Spinal cord (tissue), 10 donors: Measurements from ENCODE around the gene ZNF688. TPM values are rescaled to one million over a fixed set of nuclear protein-coding genes. Genes with fewer than 3 reads are reported as not detected.
"Not testable (repeated sequence)": the region's sequence is repeated elsewhere in the genome, so short reads cannot be mapped to it uniquely, and the experiment has no call there.

Source experiments
- DNase-seq, 6 donors: peaks; one replicate each; pipeline versions ENCODE4 v3.0.0 to v3.0.0-alpha.2; 2013 to 2015; ENCODE audit warnings: low spot score in 6 of 6, low read depth in 4 of 6
- H3K27ac ChIP-seq: one replicate; pipeline ENCODE4 v1.5.1; 2013; ENCODE audit warnings: low read depth, low read length, control low read depth
- H3K27me3 ChIP-seq: one replicate; pipeline ENCODE4 v1.6.1; 2013; ENCODE audit warnings: low read length; ENCODE audit not compliant: control insufficient read depth, insufficient read depth
- H3K36me3 ChIP-seq: one replicate; pipeline ENCODE4 v1.6.1; 2013; ENCODE audit warnings: low read length; ENCODE audit not compliant: control insufficient read depth, insufficient read depth
- H3K4me1 ChIP-seq: one replicate; pipeline ENCODE4 v1.6.1; 2013; ENCODE audit warnings: low read length; ENCODE audit not compliant: control insufficient read depth, insufficient read depth
- H3K4me3 ChIP-seq: one replicate; pipeline ENCODE4 v1.5.1; 2013; ENCODE audit warnings: low read depth, low read length, control low read depth
- H3K9me3 ChIP-seq: one replicate; pipeline ENCODE4 v1.6.1; 2013; ENCODE audit warnings: low read length; ENCODE audit not compliant: control insufficient read depth, insufficient read depth
- WGBS: methylation state at CpG from one replicate; pipeline ENCODE4 v1.1.5; 2013; ENCODE audit warnings: missing lambda C conversion rate; ENCODE audit not compliant: insufficient coverage; 5-methylcytosine and 5-hydroxymethylcytosine counted together
- polyA plus RNA-seq, 2 donors: library from polyadenylated mRNA; unstranded; fragments of 120-200 nt; gene quantifications; one replicate each; pipeline ENCODE4 v1.2.1, GENCODE V29; 2013; ENCODE audit not compliant: insufficient read length in 2 of 2
- total RNA-seq, 2 donors: library from RNA; depleted of rRNA in 1 of 2; stranded (reverse); fragments of 120-200 nt in 1 of 2; fragments of >200 nt in 1 of 2; gene quantifications; one replicate each; pipeline versions ENCODE4 v1.2.3 to v1.2.4, GENCODE V29; 2013 to 2014
- donor health status: healthy.

Gene ZNF688
- total and polyA plus RNA-seq, 4 donors: 4.5 to 23.0 (median 20.9) TPM

DNA sequence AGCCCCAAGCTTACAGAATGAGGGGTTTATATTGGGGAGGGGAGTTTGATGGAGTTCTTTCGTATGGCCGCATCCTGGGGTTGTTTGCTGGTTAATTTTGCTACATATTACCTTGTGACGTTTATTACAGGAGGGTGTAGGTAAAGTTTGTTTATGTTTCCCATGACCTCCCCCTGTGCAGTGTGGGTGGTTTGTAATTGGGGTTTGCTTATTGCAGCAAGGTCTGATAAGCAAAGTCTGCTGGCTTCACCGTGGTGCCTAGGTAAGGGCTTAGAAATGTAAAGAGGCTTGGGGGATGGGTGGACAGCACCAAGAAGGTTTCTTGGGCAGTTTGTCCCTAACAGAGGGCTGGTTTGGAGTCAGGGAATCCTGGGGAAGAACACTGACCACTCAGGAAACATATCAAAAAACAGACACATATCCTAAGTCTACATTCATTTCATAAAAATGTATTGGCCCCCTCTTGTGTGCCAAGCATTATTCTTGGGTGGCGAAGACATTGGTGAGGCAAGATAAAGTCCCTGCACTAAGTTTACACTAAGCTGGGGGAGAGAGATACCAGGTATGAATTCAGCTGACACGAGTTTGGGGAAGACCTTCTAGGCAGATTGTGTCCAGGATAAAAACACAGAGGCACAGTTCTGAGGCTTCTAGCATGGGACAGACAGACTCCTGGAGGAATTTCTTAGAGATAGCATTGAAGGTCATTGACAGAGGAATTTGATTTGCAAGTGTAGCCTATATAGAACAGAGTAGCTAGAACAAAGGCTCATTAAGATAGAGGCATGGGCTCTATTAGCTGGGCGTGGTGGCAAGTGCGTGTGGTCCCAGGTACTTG lies 22.9 kb downstream of the ZNF688 start:
- peaks cover 11% of the 10 kb centered on the region for H3K36me3 ChIP-seq
- no peak for DNase-seq
- H3K4me3 ChIP-seq: no peak overlapping the region
- no peaks in the 10 kb centered on the region for H3K4me1 ChIP-seq
- H3K27ac ChIP-seq: no peak overlapping the region
- no peaks in the 10 kb centered on the region for H3K9me3 ChIP-seq
- H3K27me3 ChIP-seq: no peaks in the 10 kb centered on the region
- WGBS: 73% methylated on average over 7 of the region's 8 CpGs

DNA sequence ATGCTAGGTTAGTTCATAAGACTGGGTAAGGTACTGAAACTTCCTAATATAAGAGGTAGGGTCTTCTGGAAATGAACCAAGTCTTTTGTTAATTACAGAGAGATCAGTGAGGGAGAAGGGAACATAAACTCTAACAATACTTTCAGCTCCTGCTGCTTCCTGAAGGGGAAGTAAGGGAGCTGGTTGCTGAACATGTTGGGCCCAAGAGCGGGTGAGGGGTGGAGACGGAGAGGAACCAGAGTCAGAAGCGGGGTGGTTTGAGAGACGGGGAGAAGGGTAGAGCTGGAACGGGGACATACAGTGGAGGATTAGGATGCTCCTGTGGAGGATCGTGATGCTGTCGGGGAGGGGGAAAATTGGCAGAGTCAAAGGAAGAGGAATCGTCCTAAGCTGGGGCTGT lies 25.4 kb downstream of the ZNF688 start:
- no peaks in the 10 kb centered on the region for H3K36me3 ChIP-seq
- no peak for DNase-seq
- no peak overlapping the region for H3K27ac ChIP-seq
- WGBS: 83% methylated on average over 8 of the region's 8 CpGs
- no peak overlapping the region for H3K4me3 ChIP-seq
- H3K4me1 ChIP-seq: no peaks in the 10 kb centered on the region
- H3K27me3 ChIP-seq: no peaks in the 10 kb centered on the region
- no peaks in the 10 kb centered on the region for H3K9me3 ChIP-seq

DNA sequence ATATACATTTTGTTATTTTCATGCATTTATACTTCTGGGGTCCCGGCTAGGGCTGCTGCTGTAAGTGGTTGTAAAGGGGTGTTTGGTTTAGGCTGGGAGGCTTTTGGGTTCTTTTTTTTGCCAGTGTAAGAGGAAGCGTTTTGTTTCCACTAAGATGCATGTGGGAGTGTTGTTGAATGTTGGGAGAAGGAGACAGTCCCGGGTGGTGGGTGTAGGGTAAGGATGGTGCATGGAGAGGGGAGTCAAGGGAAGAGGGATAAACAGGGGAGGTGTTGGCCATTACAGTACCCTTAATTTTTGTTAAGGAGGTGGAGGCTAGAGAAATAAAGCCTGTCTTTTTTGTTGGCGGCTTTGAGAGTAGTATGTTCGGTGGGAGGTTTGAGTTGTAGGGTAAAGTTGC lies 28.4 kb downstream of the ZNF688 start:
- Histone ChIP-seq H3K4me1 (no peaks in the 10 kb centered on the region), H3K27ac (no peak overlapping the region), H3K9me3 (no peaks in the 10 kb centered on the region), H3K27me3 (no peaks in the 10 kb centered on the region), H3K36me3 (peaks cover 6% of the 10 kb centered on the region), H3K4me3 (no peak overlapping the region)
- no peak for DNase-seq
- 78% methylated on average over 5 of the region's 5 CpGs for WGBS

DNA sequence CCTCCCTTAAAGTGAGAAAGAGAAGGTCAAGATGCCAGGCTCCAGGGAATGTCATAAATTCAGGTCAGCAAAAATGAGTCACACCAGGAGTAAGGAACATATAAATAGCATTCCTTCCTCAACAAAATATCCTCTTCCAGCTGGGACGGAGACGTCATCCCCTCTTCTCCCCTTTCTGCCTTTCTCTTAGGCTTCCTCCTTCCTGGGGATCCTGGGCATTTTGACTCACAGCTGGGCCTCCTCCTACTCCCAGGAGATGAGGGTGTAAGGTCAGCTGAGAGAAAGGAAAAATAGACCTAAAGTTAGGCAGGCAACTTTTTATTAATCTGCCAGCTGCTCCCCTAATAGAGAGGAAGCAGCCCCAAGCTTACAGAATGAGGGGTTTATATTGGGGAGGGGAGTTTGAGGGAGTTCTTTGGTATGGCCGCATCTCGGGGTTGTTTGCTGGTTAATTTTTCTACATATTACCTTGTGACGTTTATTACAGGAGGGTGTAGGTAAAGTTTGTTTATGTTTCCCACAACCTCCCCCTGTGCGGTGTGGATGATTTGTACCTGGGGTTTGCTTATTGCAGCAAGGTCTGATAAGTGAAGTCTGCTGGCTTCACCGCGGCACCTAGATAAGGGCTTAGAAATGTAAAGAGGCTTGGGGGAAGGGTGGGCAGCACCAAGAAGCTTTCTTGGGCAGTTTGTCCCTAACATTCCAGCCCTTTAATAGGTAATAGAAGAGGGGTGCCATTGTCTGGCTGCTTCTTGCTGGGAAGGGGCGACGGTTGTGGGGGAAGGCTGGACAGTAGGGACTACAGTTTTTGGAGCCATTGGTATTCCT lies 29.8 kb downstream of the ZNF688 start:
- Histone ChIP-seq H3K27ac (no peak overlapping the region), H3K9me3 (no peaks in the 10 kb centered on the region), H3K36me3 (peaks cover 6% of the 10 kb centered on the region), H3K27me3 (no peaks in the 10 kb centered on the region), H3K4me3 (no peak overlapping the region), H3K4me1 (no peaks in the 10 kb centered on the region)
- WGBS: 53% methylated on average over 4 of the region's 10 CpGs
- no peak for DNase-seq

DNA sequence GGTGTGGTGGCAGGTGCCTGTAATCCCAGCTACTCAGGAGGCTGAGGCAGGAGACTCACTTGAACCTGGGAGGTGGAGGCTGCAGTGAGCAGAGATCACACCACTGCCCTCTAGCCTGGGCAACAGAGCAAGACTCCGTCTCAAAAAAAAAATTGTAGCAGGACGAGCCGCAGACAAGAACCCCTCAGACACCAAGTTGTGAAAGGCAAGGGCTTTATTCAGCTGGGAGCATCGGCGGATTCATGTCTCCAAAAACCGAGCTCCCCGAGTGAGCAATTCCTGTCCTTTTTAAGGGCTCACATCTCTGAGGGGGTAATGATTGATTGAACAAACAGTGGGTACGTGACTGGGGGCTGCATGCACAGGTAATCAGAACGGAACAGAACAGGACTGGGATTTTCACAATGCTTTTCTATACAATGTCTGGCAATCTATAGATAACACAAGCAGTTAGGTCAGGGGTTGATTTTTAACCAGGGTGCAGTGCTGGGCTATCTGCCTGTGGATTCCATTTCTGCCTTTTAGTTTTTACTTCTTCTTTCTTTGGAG lies 30.5 kb downstream of the ZNF688 start:
- 75% methylated on average over 5 of the region's 9 CpGs for WGBS
- not testable (repeated sequence) for H3K4me1 ChIP-seq, H3K27ac ChIP-seq, DNase-seq, H3K9me3 ChIP-seq, H3K36me3 ChIP-seq, H3K27me3 ChIP-seq, H3K4me3 ChIP-seq

DNA sequence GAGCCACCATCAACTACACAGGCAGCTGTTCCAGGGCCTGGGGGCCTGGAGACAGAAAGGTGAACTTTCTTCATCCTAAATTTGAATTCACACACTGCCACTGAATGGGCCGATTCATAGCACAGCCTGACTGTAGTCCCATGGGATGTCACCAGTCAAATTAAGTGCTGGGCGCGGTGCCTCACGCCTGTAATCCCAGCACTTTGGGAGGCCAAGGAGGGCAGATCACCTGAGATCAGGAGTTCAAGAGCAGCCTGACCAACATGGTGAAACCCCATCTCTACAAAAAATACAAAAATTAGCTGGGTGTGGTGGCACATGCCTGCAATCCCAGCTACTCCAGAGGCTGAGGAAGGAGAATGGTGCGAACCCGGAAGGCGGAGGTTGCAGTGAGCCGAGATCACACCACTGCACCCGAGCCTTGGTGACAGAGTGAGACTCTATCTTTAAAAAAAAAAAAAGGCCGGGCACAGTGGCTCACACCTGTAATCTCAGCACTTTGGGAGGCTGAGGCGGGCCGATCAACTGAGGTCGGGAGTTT lies 31.5 kb downstream of the ZNF688 start:
- H3K4me1 ChIP-seq, H3K36me3 ChIP-seq, H3K27me3 ChIP-seq, H3K9me3 ChIP-seq, H3K27ac ChIP-seq, H3K4me3 ChIP-seq, DNase-seq: not testable (repeated sequence)
- 87% methylated on average over 4 of the region's 13 CpGs for WGBS

DNA sequence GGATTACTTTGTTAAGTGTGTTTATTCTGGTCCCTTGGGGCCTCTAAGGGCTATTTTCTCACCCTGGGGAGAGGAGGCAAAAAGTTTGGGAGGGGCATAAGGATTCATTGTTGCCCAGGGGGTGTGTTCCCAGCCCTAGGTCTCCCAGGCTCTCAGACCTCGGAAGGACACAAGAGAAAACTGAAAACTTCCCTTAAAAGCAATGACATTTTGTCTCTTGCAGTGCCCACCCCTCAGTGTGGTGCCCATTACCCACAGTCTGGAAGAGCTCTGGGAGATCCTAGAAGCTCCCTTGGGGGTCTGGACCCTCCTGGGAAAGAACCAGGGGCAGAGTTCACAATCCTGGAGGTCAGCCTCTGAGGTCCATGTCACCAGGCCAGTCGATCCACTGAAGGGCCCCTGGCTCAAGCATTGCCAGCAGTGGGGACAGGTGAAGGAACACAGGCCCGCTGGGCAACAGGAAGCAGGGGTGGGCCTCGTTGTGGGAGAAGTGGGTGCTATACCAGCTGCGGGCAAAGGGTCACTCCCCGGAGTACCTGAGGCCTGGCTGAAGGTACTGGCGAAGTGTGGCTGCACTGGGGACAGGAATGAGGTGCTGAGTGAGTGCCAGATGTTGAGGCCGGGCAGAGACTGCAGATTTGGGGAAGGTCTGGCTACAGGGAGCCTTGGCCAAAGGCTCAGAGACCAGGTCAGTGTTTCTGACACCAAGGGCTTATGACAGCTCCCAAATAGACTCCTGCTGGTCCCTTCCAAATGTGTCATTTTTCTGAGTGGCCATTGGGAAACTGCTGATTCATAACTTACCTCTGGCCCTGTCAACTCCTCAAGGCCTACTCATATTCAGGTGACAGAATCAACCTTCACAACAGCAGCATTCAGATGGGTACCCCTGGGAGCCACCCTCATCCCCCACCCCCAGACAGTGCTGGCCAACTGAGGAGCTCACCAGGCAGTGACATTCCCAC lies 32.2 kb downstream of the ZNF688 start:
- Histone ChIP-seq H3K4me1 (peaks cover 7% of the 10 kb centered on the region), H3K4me3 (no peak overlapping the region), H3K9me3 (no peaks in the 10 kb centered on the region), H3K27ac (no peak overlapping the region), H3K36me3 (peaks cover 6% of the 10 kb centered on the region), H3K27me3 (no peaks in the 10 kb centered on the region)
- no peak for DNase-seq
- 95% methylated on average over 8 of the region's 8 CpGs for WGBS

DNA sequence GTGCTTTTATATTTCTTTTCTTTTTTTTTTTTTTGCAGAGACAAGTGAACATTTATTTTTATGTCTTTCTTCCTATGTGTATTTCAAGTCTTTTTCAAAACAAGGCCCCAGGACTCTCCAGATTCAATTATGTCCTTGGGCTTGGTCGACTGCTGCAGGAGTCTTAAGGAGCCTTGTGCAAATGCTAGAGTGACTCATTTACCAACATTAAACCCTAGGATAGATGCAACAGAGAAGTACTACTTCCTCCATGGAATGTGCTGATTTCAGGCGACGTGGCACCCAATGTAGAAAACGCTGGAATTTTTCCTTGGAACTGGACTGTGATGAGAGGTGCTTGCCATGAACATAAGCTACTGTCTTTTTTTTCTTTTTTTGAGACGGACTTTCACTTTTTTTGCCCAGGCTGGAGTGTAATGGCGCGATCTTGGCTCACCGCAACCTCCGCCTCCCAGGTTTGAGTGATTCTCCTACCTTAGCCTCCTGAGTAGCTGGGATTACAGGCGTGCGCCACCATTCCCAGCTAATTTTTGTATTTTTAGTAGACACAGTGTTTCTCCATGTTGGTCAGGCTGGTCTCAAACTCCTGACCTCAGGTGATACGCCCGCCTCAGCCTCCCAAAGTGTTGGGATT lies 35.0 kb downstream of the ZNF688 start:
- WGBS: 99% methylated on average over 7 of the region's 13 CpGs
- not testable (repeated sequence) for H3K27ac ChIP-seq, H3K4me3 ChIP-seq, H3K27me3 ChIP-seq, H3K9me3 ChIP-seq, DNase-seq
- peaks cover 21% of the 10 kb centered on the region for H3K4me1 ChIP-seq
- peaks cover 28% of the 10 kb centered on the region for H3K36me3 ChIP-seq
